NCI-H345 treated with DMSO at 0.1 percent for 48 hours (cell line): ENCODE results near the gene DCAF10.
"Not testable (repeated sequence)": the region's sequence is repeated elsewhere in the genome, so short reads cannot be mapped to it uniquely, and the experiment has no call there.

ENCODE experiments used
- DNase-seq: peaks from one replicate; lab custom pipeline; 2025; ENCODE audit not compliant: unreplicated experiment; lab: John Stamatoyannopoulos, UW

Gene DCAF10

DNA sequence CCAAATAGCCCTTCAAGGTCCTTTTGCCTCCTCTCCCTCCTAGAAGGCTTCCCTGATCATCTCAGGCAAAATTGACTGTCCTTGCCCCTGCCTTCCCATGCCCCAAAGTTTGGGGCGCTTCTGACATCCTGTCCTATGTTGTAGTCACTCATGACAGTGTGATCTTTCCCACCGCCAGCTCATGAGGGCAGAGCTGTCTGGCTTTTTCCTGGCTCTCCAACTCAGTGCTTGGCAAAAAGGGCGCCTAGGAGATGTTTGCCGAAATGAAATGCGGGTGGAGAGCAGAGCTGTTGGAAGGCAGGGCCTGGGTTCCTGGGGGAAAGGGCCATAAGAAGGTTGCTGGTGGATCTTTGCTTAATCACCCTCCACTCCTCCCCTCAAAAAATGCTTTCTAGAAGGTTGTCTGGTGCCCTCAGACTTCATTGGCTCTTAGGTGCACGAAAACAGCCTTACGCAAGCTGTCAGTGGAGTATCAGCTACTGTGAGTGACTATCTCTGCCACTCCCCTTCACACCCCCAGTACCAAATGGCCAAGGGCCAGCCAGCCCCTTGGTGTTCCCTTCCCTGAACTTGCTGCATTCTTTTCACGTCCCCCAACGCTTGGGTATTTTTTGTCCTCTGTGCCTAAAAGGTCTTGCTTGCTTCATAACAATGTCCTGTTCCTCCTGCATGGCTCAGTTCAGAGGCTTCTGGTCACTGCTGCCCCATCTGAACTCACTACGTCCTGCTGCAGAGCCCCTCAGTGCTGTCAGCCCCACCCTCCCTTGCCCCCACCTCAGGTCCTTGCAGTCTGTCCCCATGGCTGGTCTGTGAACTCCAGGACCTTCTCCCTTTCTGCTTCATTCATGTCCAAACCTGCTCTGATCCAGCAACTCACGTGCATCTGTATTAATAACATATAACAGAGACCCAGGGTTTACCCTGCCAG, 106.0 kb downstream of the DCAF10 start:
- DNase-seq = no peak

DNA sequence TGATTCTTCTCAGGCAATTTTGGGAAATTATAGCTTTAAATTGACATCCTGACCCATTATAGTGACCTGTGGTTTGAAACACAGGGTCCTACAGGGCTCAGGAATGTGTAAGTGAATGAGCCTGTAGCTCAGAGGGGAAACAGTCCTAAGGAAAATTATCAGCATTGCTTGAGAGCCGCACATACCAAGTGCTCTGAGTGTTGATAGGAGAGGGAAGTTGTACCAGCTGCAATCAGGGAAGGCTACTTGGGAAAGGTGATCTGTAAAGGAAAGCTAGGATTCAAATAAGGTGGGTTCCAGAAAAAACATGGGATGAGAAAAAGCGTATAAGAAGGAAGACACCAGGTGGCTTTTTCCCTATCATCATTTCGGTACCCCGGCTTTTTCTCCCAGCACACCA, 107.7 kb downstream of the DCAF10 start:
- DNase-seq = no peak

DNA sequence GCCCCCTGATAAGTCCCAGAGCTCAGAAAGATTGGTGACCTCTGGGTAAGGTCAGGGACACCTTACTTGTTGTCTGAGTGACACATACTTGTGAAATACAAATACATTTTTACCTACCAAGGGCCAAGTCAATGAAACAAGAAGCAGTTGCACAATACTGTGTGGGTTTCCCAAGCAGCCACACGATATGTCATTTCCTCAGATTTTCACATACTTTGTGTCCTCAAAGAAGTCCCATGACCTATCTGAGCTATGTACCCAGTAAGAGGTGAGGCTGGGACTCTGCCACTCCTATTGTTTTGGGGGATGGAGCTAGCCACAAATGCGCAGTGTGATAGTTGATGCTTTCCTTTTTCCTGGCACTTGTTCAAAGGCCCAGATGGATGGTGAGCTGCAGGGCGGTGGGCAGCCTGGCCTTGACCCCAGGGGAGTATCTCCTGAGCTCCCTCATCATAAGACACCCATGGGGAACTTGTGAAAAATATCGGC, 108.1 kb downstream of the DCAF10 start:
- DNase-seq = no peak

DNA sequence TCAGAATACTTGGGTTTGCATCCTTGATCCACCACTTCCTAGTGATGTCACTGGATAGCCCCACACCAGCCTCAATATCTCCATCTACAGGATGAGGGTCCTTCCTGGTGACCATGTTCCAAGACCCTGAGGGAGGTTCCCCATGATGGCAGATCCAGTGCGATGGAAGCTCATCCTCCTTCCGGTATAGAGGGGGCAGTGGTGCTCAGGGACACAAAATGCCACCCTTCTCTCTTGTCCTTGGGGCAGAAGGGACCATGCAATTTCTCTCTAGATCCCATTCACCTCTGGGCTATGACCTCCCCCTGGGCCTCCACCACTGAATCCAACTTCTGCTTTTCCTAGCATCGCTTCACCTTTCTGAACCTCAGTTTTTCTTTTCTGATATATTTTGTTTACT, 108.7 kb downstream of the DCAF10 start:
- DNase-seq = no peak

DNA sequence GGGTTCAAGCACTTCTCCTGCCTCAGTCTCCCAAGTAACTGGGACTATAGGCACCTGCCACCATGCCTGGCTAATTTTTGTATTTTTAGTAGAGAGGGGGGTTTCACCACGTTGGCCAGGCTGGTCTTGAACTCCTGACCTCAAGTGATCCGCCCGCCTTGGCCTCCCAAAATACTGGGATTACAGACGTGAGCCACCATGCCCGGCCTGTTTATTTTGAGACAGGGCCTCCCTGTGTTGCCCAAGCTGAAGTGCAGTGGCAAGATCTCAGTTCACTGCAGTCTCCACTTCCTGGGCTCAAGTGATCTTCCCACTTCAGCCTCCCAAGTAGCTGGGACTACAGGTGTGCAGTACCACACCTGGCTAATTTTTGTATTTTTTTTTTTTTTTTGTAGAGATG, 109.2 kb downstream of the DCAF10 start:
- not testable (repeated sequence) for DNase-seq

DNA sequence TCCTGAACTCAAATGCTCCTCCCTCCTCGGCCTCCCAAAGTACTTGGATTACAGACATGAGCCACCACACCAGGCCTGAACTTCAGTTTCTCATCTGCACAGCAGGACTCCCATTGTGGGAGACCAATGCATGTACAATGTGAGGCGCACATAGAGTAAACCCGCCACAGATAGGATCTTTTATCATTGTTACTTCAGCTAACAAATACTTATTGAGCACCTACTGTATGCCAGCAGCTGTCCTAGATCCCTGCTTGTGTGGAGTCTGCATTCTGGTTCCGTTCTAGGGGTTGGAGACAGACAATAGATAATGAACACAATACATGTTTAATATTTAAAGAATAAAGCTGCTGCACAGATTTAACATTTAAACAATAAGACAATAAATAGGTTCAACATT, 109.7 kb downstream of the DCAF10 start:
- DNase-seq = no peak

DNA sequence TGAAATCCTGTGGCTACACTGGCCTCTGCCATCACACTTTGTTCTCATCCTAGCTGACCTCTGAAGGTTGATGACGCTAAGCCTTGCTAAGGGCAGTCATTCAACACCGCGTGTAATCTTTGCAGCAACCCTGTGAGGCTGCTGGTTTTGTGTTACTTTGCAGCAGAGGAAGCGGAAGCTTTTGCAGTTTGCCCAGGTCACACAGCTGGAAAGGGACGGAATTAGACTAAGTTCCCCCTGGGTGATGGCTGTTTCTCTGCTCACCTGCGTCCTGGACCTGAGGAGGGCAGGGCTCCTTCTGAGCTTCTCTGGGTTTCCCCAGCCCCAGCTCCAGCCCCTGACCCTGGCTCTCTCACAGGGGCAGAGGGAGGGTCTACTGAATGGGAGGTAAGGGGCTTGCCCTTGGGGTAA, 110.7 kb downstream of the DCAF10 start:
- no peak for DNase-seq

DNA sequence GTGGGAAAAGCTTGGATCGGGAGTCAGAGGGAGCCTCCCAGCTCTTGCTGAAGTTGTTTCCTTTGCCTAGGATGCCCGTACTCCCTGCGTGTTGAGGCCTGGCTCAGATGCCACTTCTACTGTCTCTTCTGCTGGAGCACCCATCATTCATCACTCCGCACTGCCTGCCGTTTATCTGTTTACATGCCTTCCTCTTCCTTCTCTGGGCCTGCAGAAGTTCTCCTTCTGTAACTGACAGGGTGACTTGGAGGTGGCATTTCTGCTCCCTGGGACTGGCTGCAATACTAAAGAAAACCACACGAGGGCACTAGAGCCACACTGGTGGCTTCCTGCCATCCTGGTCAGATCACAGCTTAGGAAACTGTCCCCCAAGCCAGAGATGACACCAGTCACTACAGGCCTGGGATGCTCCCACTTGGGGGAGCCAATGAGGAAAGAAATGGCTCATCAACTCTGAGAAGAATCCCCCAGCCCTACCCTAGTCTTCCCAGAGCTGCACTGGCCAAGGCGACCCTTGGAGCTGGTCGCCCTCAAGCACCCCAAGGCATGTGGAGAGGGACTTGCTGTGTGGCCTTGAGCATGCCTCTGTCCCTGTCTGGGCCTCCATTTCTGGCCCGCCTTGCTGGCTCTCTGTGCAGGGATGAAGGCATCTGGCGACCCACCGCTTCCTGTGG, 113.0 kb downstream of the DCAF10 start:
- DNase-seq = peak; percentile 32

DNA sequence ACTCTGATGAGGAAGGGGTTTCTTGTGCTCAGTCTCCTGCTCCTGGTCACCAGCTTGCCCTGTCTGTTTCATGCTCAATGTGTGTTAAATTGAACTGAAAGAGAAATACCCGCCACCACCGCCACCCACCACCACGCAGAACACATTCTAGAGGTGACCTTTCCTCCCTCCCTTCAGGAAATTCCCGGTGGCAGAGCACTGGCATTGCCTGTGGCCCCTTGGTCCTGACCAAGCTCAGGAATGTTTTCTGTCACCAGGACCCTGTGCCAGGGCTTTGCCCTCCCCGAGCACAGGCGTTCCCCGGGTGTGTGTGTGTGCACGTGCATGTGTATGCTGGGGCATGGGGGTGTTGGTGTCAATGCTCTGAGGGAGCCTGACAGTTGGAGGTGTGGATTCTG, 113.6 kb downstream of the DCAF10 start:
- no peak for DNase-seq

DNA sequence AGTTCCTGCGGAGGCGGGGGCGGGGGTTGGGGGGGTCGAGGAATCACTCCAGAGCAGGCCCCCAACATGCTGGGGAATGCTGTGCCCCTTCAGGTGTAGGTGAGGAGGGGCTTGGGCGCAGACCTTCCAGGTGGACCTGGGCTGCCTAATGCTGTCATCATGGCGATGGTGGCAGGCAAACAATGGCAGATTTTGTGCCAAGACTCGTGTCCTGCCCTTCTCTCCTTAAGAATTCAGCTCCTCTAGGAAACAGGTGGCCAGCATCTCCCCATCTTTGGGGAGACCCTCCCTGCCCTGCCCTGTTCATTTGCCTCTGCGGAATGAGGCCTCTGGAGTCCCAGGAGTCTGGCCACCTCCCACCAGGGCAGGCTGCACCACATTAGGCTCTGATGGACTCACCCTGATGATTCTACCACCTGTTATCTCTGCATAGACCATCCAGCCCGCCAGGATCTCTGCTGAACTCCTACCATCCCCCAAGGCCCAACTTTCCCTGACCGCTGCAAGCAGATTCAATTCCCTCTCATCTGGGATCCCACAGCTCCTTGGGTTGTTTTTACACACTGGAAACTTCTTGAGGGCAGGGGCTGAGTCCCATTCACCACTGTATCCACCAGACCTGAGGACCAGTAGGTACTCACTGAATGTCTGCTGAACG, 114.2 kb downstream of the DCAF10 start:
- no peak for DNase-seq

DNA sequence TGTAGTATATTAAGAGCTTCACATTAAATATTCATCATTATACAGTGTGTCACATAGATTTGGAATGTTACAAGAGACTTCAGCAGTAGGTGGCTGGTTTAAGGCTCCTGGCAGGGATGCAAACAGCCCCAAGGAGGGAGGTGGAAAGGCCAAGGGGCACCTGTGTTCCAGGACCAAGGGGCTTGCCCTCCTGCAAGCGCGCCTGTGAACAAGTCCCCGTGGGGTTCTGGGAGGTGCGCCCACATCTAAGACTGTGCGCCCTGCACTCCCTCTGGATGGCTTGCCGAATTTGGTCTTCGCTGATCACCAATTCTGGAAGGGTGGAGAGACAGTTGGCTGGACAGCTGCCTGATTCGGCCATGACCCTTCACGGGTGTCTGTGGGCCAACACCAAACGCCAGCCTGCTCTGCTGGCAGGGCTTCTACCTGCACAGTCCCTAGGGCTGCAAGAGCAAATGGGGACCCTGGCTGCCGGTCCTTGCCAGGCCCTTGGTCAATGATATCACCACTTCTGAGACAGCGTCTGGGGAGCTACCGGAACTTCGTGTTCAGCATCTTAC, 115.4 kb downstream of the DCAF10 start:
- no peak for DNase-seq

DNA sequence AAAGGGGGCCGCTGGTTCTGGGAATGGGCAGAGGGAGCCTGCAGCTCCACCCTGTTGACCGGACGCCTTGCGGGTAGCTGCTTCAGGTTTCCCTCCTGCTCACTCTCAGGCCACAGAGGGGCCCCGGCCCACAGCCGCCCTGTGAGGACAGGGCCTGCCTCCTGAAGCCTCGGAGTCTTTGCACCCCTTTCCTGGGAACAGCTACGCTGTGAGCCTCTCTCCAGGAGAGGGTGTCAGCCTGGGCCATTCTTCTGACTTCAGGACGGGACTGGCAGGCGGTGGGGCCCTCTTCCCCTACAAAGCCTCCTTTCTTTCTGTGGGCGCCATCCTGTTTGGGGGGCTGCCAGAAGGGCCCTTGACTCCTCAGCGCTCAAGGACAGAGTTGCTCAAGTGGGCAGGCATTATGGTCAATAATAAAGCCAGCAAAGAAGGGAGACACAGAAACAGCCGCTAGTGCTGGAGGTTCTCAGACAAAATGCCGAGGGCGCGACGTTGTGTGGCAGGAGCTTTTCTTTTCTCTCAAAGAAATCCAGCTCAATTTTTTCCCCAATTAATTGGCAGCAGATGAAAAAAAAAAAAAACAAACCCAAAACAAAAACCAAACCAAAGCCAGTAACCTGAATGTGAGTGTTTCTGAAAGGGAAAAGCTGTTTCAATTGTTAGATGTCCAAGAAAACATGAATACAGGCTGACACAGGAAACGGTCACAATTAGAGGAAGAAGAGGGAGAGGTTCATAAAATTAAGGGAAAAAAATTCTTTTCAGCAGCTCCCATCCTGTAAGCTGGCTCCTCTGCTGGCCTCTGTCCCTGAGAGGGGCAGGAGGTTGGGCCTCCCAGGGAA, 116.1 kb downstream of the DCAF10 start:
- no peak for DNase-seq
